Measurements from ENCODE around the gene MAP2K5.

The MAP2K5 gene

GRCh38 chr15:67805008-67805665, 262.6 kb downstream of the MAP2K5 start:
- Histone ChIP-seq H3K36me3 (ENCODE audit: control insufficient read depth, insufficient read depth, low read length) (no peaks in the 10 kb centered on the region), H3K4me3 (replicated peaks; ENCODE audit: low read depth, low read length) (no peak overlapping the region), H3K27me3 (replicated peaks; ENCODE audit: control insufficient read depth, insufficient read depth, low read length) (no peaks in the 10 kb centered on the region)
- no peak for DNase-seq (ENCODE audit: extremely low read depth, insufficient read length)
- no peak for TF ChIP-seq CTCF (IDR thresholded peaks at IDR 0.05; ENCODE audit: insufficient read depth, low read length, poor library complexity, severe bottlenecking)

GRCh38 chr15:67805666-67806516, 263.4 kb downstream of the MAP2K5 start:
- TF ChIP-seq CTCF (IDR thresholded peaks at IDR 0.05; ENCODE audit: insufficient read depth, low read length, poor library complexity, severe bottlenecking), result no peak
- H3K36me3 ChIP-seq (ENCODE audit: control insufficient read depth, insufficient read depth, low read length), result no peaks in the 10 kb centered on the region
- no peak overlapping the region for H3K4me3 ChIP-seq (replicated peaks; ENCODE audit: low read depth, low read length)
- H3K27me3 ChIP-seq (replicated peaks; ENCODE audit: control insufficient read depth, insufficient read depth, low read length), result no peaks in the 10 kb centered on the region
- DNase-seq (ENCODE audit: extremely low read depth, insufficient read length), result no peak

- Histone ChIP-seq H3K27me3 (replicated peaks; ENCODE audit: control insufficient read depth, insufficient read depth, low read length) (no peaks in the 10 kb centered on the region), H3K36me3 (ENCODE audit: control insufficient read depth, insufficient read depth, low read length) (no peaks in the 10 kb centered on the region), H3K4me3 (replicated peaks; ENCODE audit: low read depth, low read length) (no peak overlapping the region)
- TF ChIP-seq CTCF (IDR thresholded peaks at IDR 0.05; ENCODE audit: insufficient read depth, low read length, poor library complexity, severe bottlenecking), result no peak
- no peak for DNase-seq (ENCODE audit: extremely low read depth, insufficient read length)
These were observed 264.0 kb downstream of the MAP2K5 start for GRCh38 chr15:67806536-67806935.

GRCh38 chr15:67807141-67807540, 264.6 kb downstream of the MAP2K5 start:
- DNase-seq (ENCODE audit: extremely low read depth, insufficient read length), result no peak
- Histone ChIP-seq H3K27me3 (replicated peaks; ENCODE audit: control insufficient read depth, insufficient read depth, low read length) (no peaks in the 10 kb centered on the region), H3K36me3 (ENCODE audit: control insufficient read depth, insufficient read depth, low read length) (no peaks in the 10 kb centered on the region), H3K4me3 (replicated peaks; ENCODE audit: low read depth, low read length) (no peak overlapping the region)
- TF ChIP-seq CTCF (IDR thresholded peaks at IDR 0.05; ENCODE audit: insufficient read depth, low read length, poor library complexity, severe bottlenecking), result no peak

GRCh38 chr15:67807836-67808235, 265.3 kb downstream of the MAP2K5 start:
- Histone ChIP-seq H3K36me3 (ENCODE audit: control insufficient read depth, insufficient read depth, low read length) (no peaks in the 10 kb centered on the region), H3K27me3 (replicated peaks; ENCODE audit: control insufficient read depth, insufficient read depth, low read length) (no peaks in the 10 kb centered on the region), H3K4me3 (replicated peaks; ENCODE audit: low read depth, low read length) (no peak overlapping the region)
- no peak for DNase-seq (ENCODE audit: extremely low read depth, insufficient read length)
- no peak for TF ChIP-seq CTCF (IDR thresholded peaks at IDR 0.05; ENCODE audit: insufficient read depth, low read length, poor library complexity, severe bottlenecking)
